ENCODE results near the gene TFAP2A.
A peak's percentile ranks its signal among the peaks of the same experiment; 100 is the strongest.

TFAP2A gene

GRCh38 chr6:10403385-10404106, 11.3 kb downstream of the TFAP2A start:
- no peak for DNase-seq
- peak overlapping the region; percentile 72 for H3K4me3 Mint-ChIP-seq
- peaks cover 83% of the 10 kb centered on the region for H3K27me3 Mint-ChIP-seq
- peaks cover 19% of the 10 kb centered on the region for H3K9me3 Mint-ChIP-seq
- peak overlapping the region; percentile 47 for H3K27ac Mint-ChIP-seq
- H3K4me1 Mint-ChIP-seq (ENCODE audit: low read depth): peaks cover 14% of the 10 kb centered on the region
- H3K36me3 Mint-ChIP-seq (ENCODE audit: low read depth): peaks cover 2% of the 10 kb centered on the region

- Mint-ChIP-seq H3K4me1 (ENCODE audit: low read depth) (peaks cover 14% of the 10 kb centered on the region), H3K27ac (no peak overlapping the region), H3K4me3 (no peak overlapping the region), H3K27me3 (peaks cover 82% of the 10 kb centered on the region), H3K36me3 (ENCODE audit: low read depth) (peaks cover 2% of the 10 kb centered on the region), H3K9me3 (peaks cover 21% of the 10 kb centered on the region)
- DNase-seq: no peak
Observed at GRCh38 chr6:10402648-10403311, 12.1 kb downstream of the TFAP2A start.

GRCh38 chr6:10401632-10402223, 13.1 kb downstream of the TFAP2A start:
- peaks cover 2% of the 10 kb centered on the region for H3K36me3 Mint-ChIP-seq (ENCODE audit: low read depth)
- peaks cover 16% of the 10 kb centered on the region for H3K9me3 Mint-ChIP-seq
- peaks cover 81% of the 10 kb centered on the region for H3K27me3 Mint-ChIP-seq
- no peak overlapping the region for H3K27ac Mint-ChIP-seq
- no peak overlapping the region for H3K4me3 Mint-ChIP-seq
- H3K4me1 Mint-ChIP-seq (ENCODE audit: low read depth): peaks cover 14% of the 10 kb centered on the region
- no peak for DNase-seq

DNA sequence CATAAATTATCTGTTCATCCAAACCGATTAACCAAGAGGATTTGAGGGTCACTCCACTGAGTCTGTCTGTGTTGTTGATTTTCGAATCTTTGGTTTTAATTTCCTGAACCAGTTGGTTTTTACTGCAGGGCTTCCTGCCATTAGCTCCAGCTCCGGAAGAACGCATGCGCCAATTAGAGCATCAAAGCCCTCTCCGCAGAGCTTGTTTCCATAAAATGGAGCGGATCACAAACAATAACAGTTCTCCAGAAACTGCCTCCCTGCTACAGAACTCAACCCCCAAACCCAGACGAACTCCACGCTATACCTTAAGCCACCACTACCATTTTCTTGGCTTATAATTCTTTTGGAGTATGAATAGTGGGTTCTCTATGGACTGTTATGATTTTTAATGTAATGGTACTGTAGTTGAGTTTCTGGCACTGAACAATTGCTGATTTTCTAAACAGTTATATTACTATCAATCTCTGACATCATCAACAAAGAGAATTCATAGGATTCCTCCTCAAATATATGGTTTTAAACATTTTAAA, 13.8 kb downstream of the TFAP2A start:
- Mint-ChIP-seq H3K27me3 (peaks cover 79% of the 10 kb centered on the region), H3K4me1 (ENCODE audit: low read depth) (peaks cover 14% of the 10 kb centered on the region), H3K27ac (no peak overlapping the region), H3K9me3 (peaks cover 16% of the 10 kb centered on the region), H3K4me3 (no peak overlapping the region), H3K36me3 (ENCODE audit: low read depth) (peaks cover 2% of the 10 kb centered on the region)
- no peak for DNase-seq

- DNase-seq: no peak
- Mint-ChIP-seq H3K9me3 (peaks cover 11% of the 10 kb centered on the region), H3K27me3 (peaks cover 79% of the 10 kb centered on the region), H3K27ac (no peak overlapping the region), H3K36me3 (ENCODE audit: low read depth) (peaks cover 2% of the 10 kb centered on the region), H3K4me1 (ENCODE audit: low read depth) (peaks cover 12% of the 10 kb centered on the region), H3K4me3 (no peak overlapping the region)
Observed at GRCh38 chr6:10400330-10400729, 14.5 kb downstream of the TFAP2A start.

DNA sequence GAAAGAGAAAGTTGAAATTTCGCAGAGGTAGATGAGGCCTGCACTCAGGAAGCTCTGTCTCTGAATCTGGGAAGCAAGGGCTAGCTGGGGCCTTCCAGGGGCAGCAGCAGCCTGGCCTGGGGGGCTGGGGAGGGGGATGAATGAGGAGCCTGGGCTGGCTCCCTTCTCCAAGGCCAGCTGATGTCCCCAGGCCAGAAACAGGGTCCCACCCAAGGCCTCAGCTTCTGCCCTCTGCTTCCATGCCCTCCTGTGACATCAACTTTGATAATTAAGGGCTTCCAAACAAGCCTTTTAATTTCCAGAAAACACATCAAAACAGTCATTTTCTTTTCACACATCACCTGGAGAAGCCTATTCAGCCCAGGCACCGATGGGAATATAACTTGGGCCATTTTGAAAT, 15.4 kb downstream of the TFAP2A start:
- no peak for DNase-seq
- Mint-ChIP-seq H3K27ac (no peak overlapping the region), H3K4me1 (ENCODE audit: low read depth) (peaks cover 10% of the 10 kb centered on the region), H3K9me3 (peaks cover 6% of the 10 kb centered on the region), H3K36me3 (ENCODE audit: low read depth) (peaks cover under 1% of the 10 kb centered on the region), H3K4me3 (no peak overlapping the region), H3K27me3 (peaks cover 83% of the 10 kb centered on the region)

DNA sequence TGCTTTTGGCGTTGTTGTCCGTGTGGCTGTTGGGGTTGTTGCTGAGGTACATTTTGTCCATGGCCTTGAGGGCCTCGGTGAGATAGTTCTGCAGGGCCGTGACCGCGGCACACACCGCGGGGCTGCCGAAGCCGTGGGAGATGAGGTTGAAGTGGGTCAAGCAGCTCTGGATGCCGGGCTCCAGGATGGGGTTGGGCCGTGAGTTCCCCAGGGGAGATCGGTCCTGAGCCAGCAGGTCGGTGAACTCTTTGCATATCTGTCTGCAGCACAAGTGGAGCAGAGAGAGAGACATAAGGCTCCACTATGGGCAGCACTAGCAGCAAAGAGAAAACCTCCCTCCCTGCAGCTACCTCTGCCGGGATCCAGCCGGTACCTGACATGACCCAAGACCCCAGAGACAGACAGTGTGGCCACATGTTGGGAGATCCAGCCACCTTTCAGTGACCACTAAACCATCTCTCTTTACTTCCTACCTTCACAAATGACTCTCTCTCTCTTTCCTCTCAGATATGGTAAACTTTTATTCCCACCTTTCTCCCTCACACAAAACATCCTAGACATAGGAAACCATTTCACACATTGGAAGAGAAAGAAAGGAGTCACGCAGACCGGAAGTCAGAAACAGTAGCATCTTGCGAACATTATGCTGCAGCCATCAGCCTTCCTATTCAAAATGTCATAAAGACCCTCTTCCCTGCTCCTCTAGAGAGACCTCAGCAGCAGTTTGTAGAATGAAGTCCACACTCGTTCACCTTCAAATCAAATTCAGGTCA, 16.2 kb downstream of the TFAP2A start:
- peaks cover 91% of the 10 kb centered on the region for H3K27me3 Mint-ChIP-seq
- H3K27ac Mint-ChIP-seq: no peak overlapping the region
- H3K4me3 Mint-ChIP-seq: no peak overlapping the region
- DNase-seq: no peak
- no peaks in the 10 kb centered on the region for H3K36me3 Mint-ChIP-seq (ENCODE audit: low read depth)
- peaks cover 6% of the 10 kb centered on the region for H3K9me3 Mint-ChIP-seq
- H3K4me1 Mint-ChIP-seq (ENCODE audit: low read depth): peaks cover 5% of the 10 kb centered on the region

DNA sequence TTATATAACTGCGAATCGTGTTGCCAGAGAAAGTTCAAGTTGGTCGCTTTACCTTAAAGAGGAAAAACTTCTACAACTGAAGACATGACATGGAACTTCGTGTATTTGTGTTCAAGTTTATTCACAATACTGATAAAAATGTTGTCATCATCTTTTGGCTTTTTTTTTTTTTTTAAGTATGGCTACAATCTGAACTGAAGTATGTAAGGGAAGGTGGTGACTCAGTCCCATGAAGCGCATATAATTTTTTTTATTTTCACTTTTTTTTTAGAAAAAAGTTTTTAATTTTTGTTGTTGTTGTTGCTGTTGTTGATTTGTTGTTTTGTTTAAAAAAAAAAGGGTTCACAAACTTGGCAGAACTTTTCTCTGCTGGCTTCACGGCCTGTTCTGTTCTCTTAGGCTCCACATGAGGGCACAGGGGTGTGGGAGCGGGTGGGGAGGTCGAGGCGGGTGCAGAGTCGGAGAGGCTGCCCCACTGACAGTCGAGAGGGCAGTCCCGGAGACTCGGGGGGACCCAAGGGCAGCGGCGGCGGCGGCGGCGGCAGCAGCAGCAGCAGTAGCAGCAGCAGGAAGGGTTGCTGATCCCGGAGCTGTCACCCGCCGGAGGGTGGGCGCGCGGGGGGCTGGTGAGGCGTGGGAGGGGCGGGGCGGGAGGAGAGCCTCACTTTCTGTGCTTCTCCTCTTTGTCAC, 17.0 kb downstream of the TFAP2A start:
- H3K4me3 Mint-ChIP-seq: no peak overlapping the region
- no peak for DNase-seq
- H3K27ac Mint-ChIP-seq: no peak overlapping the region
- H3K4me1 Mint-ChIP-seq (ENCODE audit: low read depth): no peaks in the 10 kb centered on the region
- peaks cover 93% of the 10 kb centered on the region for H3K27me3 Mint-ChIP-seq
- H3K36me3 Mint-ChIP-seq (ENCODE audit: low read depth): no peaks in the 10 kb centered on the region
- peaks cover 10% of the 10 kb centered on the region for H3K9me3 Mint-ChIP-seq

GRCh38 chr6:10396785-10397184, 18.1 kb downstream of the TFAP2A start:
- Mint-ChIP-seq H3K4me3 (no peak overlapping the region), H3K27ac (no peak overlapping the region), H3K36me3 (ENCODE audit: low read depth) (no peaks in the 10 kb centered on the region), H3K4me1 (ENCODE audit: low read depth) (no peaks in the 10 kb centered on the region), H3K9me3 (peaks cover 8% of the 10 kb centered on the region), H3K27me3 (peaks cover 93% of the 10 kb centered on the region)
- DNase-seq: no peak

DNA sequence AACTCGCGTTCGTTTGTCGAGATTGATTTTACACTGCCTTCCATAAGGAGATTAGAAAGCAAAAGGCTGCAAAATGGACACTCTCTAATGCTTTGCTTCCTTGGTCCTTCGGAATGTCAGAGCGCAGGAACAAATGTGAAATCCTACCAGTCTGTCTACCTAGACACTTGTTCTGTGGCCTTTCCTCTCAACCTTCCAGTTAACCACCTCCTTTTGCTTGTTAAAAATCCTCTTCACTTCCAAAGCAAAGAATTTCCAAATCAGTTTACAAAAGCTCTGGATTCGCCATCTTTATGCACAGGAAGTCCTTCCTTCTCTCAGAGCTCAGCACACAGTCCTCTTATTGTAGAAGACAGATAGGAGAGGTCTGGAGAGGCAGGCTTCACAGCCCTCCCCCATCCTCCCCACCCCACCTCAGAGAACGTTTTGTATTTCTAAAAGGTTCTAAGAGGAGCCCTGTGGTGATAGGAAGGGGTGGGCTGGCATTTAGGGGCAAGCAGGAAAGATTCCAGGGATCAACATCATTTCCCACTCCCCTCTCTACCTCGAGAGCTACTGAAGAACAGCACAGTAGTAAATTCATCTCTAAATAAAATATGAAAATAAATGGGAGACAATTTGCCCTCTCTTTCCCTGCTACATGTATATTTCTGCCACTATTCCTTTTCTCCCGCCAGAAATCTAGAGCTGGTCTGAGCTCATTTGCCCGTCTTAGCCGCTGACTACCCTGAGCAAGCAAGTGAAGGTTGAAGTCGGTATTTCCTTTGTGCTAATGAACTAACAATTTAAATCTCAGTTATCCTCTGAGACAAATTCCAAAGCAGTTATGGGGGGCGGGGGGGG, 18.9 kb downstream of the TFAP2A start:
- no peaks in the 10 kb centered on the region for H3K36me3 Mint-ChIP-seq (ENCODE audit: low read depth)
- H3K27ac Mint-ChIP-seq: no peak overlapping the region
- peaks cover 8% of the 10 kb centered on the region for H3K9me3 Mint-ChIP-seq
- DNase-seq: no peak
- H3K27me3 Mint-ChIP-seq: peaks cover 95% of the 10 kb centered on the region
- no peak overlapping the region for H3K4me3 Mint-ChIP-seq
- H3K4me1 Mint-ChIP-seq (ENCODE audit: low read depth): no peaks in the 10 kb centered on the region

GRCh38 chr6:10395171-10395703, 19.6 kb downstream of the TFAP2A start:
- H3K9me3 Mint-ChIP-seq: peaks cover 11% of the 10 kb centered on the region
- no peak overlapping the region for H3K27ac Mint-ChIP-seq
- H3K4me3 Mint-ChIP-seq: no peak overlapping the region
- peaks cover 95% of the 10 kb centered on the region for H3K27me3 Mint-ChIP-seq
- no peaks in the 10 kb centered on the region for H3K4me1 Mint-ChIP-seq (ENCODE audit: low read depth)
- no peak for DNase-seq
- H3K36me3 Mint-ChIP-seq (ENCODE audit: low read depth): no peaks in the 10 kb centered on the region

DNA sequence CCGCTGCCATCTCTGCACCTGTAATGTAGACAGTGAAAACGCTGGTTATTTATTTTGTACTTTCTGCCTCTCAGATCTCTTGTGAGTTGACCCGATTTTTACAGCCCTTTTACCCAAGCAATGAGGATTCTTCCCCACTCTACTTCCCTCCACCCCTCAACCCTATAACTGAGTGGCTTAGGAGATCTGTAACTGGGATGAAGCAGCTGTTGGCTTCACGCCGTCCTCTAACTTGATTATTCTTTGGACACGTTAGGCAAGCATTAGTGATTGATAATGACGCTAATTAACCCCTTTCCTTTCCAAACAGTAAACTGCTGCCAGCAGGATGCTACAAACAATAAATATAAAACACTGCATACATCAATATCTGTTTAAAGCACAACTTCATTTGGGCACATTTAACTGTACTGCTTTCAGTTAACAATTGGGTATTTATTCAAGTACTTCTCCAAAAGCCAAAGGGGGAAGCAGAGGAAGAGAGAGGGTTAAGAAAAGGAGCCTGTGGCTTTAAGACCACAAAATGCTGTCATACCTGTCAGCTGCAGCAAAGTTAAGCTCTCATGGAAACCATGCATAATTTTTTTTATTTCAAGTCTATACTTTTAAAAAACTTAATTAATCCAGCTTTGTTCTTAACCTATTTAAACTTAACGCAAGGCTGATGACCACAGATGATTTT, 21.2 kb downstream of the TFAP2A start:
- DNase-seq: no peak
- Mint-ChIP-seq H3K4me3 (no peak overlapping the region), H3K27me3 (peaks cover 95% of the 10 kb centered on the region), H3K9me3 (peaks cover 19% of the 10 kb centered on the region), H3K36me3 (ENCODE audit: low read depth) (no peaks in the 10 kb centered on the region), H3K27ac (no peak overlapping the region), H3K4me1 (ENCODE audit: low read depth) (peaks cover 2% of the 10 kb centered on the region)

- H3K27me3 Mint-ChIP-seq: peaks cover 96% of the 10 kb centered on the region
- no peak for DNase-seq
- no peak overlapping the region for H3K4me3 Mint-ChIP-seq
- H3K4me1 Mint-ChIP-seq (ENCODE audit: low read depth): peaks cover 2% of the 10 kb centered on the region
- peaks cover 16% of the 10 kb centered on the region for H3K9me3 Mint-ChIP-seq
- no peaks in the 10 kb centered on the region for H3K36me3 Mint-ChIP-seq (ENCODE audit: low read depth)
- H3K27ac Mint-ChIP-seq: no peak overlapping the region
Observed at GRCh38 chr6:10391799-10392198, 23.1 kb downstream of the TFAP2A start.
